ENCODE results near the gene CHMP2B.

CHMP2B gene, protein sequence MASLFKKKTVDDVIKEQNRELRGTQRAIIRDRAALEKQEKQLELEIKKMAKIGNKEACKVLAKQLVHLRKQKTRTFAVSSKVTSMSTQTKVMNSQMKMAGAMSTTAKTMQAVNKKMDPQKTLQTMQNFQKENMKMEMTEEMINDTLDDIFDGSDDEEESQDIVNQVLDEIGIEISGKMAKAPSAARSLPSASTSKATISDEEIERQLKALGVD

DNA sequence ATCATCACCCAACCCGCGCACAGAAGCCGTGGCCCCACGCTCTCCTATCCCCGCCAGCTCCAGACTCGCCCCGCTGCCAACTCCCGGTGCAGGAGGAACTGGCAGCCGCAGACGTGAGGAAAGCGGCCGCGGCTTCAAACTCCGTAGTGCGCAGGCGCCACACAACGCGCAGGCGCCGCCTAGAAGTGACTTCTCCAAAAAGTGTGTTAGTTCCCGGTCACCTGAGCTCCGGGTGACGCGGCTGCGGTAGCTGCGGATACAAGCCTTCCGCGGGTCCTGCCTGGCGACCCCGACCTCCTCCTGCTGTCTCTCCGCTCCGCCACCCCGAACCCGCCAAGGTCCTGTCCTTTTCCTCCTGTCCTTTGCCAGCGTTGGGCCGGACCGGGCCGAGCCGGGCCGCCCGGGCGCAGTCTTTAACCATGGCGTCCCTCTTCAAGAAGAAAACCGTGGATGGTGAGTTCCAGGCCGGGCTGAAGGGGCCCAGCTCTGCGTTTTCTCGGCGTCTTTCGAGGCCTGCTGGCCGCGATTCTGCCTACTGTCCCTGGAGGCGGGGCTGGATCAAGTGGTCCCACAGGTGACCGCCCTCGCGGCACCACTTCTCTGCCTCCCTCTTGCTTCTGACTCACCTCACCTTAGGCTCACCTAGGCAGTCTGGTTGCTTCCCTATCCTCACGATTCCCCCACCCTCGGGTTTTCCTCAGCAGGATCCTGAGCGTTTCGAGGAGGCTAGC lies at the start of gene CHMP2B:
Gene CHMP2B (plus strand): TSS at position 206 of the 731 bp plus-strand sequence. CDS start 214 bp downstream, at position 420.
- peak; percentile 96 for DNase-seq (ENCODE audit: low spot score)

DNA sequence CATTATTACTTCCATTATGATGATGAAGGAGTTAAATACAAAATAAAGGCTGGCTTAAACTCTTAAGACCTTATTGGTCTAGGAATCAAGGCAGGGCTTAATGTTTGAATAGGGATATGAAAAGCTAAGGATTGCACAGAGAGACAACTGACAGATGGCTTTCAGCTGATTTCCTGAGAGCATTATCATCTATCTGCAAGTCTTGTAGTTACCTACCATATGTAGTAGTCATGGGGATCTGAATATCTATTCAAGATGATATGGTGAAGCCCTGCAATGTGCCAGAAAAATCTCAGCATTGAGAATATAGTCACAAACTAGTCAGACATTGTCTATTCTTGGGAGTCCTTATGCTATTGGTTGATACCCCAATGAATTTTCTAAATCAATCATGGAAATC lies 47.5 kb upstream of the CHMP2B start:
- DNase-seq (ENCODE audit: low spot score): no peak

DNA sequence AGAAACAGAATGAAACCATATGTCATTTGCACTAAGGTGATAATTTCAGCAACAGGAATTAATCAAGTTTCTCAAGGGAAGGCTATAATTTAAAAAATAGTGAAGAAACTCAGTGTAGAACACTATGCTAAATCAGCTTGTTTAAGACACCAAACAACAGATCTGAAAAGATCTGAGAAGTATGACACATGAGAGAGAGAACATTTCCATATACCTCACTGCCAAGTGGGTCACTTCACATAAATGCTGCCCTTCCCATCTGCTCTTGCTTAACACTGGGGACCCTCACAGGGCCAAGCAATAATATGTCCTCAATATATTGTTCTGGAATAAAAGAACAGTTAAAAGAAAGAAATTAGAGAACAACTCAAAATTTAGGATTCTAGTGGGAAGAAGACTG lies 45.6 kb upstream of the CHMP2B start:
- no peak for DNase-seq (ENCODE audit: low spot score)

DNA sequence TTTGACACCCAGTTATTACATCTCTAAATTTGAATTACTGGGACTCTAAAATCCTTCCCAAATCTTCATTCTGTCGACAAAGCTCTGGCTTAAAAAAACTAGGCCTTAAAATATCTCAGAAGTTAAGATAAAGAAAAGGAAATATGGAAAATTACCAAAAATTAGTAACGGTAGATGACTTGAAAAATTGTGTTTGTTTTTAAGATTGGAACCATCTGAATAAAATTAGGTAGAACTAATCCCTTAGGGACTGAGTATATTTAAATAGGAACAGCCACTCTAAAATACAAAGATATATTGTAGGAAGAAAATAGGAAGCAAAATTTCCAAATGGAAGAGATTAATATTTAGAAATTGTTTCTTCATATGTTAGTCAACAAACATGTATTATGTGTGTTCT lies 45.1 kb upstream of the CHMP2B start:
- DNase-seq (ENCODE audit: low spot score): no peak

DNA sequence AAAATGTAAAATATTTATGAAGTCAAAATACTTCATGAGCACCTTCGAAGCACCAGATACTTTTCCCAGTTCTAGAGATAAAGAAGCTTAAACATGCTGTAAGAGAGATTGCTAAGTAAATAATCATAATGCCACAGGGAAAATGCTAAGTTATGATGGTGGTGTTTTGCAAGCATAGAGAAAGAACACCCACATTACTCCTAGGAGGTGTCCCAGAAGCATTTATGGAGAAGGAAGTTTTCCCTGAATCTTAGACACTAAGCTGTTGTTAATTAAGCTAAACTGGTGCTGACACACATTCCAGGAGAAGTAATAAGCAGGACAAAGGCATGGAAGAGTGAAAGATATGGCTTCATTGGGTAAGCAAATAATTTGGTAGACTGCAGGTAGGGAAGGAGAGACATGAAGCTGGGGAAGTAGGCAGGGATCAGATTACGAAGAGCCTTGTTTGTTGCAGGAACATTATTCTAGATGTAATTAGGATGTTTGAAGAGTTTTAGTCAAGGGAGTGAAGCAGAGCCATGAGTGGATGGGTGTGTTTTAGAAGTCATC lies 40.4 kb upstream of the CHMP2B start:
- no peak for DNase-seq (ENCODE audit: low spot score)

DNA sequence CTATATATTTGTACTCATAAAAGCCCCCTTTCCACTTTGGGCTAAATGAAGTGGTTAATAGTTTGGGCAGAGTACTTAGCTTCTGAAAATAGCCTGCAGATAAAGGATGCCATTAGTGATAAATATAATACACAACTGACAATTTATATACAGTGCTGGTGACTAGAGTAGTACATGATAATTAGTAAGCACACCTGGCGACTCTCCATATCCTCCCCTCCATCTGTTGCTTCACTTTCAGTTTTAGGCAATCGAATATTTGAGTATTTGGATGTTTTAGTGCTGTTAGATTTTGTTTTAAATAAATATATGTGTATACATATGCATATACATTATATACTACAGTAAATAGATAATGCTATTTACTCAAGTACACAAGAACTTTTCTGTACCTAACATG lies 35.9 kb upstream of the CHMP2B start:
- no peak for DNase-seq (ENCODE audit: low spot score)

DNA sequence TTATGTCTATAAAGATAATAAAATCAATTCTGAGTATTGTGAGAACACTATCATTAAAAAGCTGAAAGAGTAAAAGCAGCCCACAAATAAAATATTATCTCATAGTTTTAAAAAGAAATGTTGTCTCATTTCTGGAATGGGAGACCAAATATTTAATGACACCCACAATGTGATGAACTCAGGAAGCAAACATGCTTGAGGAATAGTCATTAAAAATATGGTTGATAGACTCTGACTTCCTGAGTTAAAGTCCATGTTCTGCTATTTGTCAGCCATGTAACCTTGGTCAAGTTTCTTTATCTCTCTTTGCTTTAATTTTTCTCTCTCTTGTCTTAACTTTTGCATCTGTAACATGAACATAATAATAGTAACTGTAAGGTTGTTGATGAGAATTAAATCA lies 35.5 kb upstream of the CHMP2B start:
- peak; percentile 33 for DNase-seq (ENCODE audit: low spot score)

DNA sequence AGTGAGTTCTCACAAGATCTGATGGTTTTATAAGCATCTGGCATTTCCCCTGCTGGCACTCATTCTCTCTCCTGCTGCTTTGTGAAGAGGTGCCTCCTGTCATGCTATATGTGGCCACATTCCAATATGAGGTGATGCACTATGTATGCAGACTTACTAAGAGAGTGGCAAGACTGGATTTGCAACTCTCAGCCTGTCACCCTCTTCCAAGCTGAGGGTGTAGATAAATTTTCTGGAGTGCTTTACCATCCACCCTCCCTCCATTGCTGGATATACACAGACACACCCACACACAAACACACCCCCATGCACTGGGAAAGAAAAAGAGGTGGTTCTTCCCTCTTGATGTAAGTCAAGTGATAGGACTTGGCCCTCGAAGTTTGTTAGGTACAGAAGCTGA lies 30.2 kb upstream of the CHMP2B start:
- DNase-seq (ENCODE audit: low spot score): no peak

DNA sequence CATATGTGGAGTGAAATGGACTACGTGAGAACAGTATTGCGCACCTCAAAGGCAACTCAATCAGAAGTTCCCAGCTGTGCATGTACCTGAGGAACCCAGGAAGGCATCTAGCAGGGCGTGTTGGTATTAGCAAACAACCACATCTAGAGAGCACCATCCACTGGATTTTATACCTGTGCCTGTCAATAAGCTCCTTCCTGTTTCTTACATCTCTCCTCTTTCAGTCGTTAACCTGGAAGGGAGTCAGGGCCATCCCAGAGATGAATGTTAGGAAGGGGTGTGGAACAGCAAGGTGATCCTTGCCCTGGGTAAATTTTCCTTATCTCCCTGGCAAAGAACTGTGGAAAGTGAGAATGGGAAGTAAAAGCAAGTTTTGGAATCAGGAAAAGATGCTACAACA lies 29.6 kb upstream of the CHMP2B start:
- no peak for DNase-seq (ENCODE audit: low spot score)

DNA sequence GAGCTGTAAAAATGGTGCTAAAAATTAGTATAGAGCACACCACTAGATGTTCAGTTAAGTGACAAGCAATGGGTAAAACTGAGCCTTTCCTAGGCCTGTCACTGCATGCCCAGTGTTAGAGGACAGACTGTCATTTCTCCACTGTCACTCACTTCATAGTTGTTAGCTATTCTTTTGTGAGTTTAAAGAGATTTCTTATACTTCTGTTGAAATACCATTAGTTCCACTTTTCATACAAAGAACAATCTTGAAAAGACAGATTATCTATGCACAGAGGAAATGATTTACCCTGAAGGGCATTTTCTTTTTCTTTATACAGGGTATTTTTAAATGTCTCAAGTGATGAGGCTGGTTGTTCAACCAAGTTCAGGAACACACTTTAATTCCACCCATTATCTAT lies 28.3 kb upstream of the CHMP2B start:
- DNase-seq (ENCODE audit: low spot score): no peak

DNA sequence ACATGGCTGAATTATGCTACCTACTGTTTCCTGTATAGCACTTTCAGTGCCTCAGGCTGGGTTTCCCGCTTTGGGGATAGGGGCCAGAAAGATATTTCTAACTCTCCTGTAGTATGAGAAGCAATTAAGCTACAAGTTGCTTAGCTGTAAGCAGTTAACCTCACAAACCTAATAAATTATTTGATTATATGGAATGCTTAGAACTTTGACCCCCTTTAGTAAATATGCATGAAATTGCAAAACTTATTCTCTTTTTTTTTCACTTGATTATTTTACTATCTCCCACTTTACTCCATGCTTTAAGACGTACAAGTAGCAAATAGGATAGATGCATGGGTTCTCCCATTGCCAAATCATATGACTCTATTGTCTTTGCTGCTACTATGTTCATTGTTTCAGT lies 27.5 kb upstream of the CHMP2B start:
- no peak for DNase-seq (ENCODE audit: low spot score)

DNA sequence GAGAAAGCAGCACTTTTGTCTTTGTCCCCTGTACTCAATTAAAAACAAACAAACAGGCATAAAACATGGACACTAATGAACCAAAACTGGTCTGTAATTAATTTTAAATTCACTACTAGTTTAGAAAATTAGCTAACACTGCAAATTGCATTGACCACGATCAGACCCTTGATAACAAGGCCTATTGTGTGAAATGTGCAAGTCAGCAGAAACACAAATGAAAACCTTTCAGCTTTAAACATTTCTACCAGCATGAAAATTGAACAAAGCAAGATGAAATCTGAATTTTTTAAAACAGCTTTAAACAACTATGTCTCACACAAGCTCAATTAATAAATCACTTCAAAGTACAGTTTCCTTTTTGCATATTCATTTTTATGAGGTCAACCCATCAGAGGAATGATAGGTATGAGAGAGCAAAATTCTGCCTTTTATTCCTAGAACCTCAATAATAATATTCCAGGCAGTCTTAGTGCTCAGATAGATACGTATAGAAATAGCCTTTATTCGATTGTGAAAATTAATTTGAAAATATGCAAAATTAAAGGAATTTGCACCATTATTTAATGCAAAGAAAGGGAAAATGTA lies 27.0 kb upstream of the CHMP2B start:
- no peak for DNase-seq (ENCODE audit: low spot score)

DNA sequence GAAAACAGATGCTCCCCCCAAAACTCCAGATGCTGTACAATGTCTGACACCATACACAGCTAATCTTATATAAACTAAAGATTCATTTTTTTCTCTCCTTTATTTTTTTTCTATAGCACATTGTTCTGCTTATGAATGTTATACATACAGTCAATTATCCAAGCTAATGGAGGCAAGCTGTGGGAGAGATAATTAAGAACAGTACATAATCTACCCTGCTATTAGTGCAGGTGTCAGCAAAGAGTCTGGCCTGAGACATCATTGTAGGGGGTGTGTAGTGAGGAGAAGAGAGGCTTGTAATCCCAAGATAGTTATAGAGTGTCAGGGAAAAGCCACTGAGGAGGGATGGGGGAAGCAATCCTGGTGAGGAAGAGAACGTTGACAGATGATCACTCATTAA lies 25.4 kb upstream of the CHMP2B start:
- DNase-seq (ENCODE audit: low spot score): no peak

DNA sequence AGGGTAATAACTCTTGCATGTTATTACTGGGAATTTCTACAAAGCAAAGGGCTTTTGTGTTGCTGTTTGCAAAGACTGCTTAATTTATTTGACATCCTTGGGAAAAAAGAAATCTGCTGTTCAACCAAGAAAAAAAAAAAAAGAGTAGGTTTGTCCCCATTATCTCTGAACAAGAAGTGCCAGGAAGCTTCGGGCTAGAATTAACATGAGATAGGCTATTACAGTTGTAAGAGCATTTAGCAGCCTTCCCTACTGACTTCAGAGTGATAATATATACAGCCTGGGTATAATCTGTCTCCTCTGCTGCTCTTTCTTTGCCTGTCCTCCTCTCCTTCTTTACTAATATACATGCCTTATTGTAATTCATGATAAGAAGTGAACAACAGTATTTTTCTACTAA lies 23.3 kb upstream of the CHMP2B start:
- DNase-seq (ENCODE audit: low spot score): no peak

DNA sequence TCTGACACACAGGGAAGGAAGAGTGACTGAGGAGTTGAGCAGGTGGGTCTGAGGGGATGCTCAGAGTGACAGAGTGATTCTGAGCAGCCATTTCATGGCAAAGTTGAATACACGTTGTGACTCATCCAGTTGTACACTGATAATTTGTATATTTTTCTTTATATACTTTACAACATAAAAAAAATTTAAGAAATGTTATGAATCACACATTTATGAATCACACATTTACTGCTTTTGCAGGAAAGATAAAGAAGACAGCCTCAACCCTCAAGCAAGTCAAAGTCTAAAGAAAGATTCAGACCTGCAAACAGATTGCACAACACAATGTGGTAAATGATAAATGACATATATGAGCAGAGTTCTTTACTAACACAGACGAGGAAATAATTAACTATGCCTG lies 21.0 kb upstream of the CHMP2B start:
- DNase-seq (ENCODE audit: low spot score): peak; percentile 30

DNA sequence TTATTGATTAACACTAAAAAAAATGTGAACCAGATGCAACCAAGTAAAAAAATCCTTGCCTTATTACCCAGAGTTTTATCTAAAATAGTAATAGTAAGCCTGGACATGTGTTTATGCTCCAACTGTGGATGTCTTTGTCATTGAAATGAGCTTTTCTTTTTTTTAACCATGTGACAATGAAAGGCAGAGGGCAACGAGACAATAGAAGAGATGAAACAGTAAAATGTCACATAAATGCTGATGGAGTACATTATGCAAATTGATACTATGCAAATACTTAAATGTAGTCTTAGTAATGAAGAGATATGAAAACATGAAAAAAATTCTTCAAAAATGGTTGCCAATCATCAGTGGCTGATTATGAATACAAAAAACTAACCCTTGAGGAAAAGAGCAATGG lies 20.5 kb upstream of the CHMP2B start:
- DNase-seq (ENCODE audit: low spot score): no peak

DNA sequence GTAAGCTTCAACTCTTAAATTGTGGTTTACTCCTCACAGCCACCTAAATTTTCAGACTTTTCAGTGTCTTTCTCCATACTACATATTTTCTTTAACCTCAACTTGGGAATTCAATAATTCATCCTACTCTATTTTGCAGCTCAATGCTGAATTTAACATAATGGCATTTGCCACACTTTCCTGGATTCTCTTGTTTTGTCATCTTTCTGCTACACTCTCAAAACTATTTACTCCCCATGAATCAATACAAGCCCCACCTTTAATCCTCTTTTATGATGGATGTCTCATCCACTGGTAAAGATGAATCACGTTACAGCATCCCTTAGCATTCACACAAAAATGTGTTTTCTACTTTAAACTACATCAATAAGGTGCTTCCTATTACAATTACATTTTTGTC lies 19.6 kb upstream of the CHMP2B start:
- DNase-seq (ENCODE audit: low spot score): peak; percentile 26

DNA sequence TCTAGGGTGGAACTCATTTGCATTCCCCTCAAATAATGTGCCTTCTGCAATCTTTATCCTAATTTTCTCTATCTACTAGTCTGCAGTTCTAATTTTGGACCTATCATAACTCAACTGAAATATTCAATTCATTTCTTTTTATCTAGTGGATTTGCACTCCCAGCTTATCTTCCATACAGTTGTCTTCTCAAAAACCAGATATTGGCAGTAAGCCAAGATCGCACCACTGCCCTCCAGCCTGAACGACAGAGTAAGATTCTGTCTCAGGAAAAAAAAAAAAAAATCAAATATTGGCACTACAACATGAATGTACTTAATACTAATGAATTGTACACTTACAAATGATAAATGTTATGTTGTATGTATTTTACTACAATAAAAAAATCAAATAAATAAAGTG lies 18.0 kb upstream of the CHMP2B start:
- DNase-seq (ENCODE audit: low spot score): no peak

DNA sequence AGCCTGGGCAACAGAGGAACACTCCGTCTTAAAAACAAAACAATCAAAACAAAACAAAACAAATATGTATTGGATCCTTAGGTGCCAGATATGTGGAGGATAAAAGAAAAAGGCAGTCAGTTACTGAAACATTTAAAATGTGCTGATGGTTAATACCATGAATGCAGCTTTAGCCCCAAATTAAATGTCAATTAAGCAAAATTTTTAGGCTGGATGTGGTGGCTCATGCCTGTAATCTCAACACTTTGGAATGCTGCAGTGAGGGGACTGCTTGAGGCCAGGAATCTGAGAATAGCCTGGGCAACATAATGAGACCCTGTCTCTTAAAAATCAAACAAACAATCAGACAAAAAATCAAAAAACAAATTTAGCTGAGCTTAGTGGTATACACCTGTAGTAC lies 8.5 kb upstream of the CHMP2B start:
- DNase-seq (ENCODE audit: low spot score): no peak

DNA sequence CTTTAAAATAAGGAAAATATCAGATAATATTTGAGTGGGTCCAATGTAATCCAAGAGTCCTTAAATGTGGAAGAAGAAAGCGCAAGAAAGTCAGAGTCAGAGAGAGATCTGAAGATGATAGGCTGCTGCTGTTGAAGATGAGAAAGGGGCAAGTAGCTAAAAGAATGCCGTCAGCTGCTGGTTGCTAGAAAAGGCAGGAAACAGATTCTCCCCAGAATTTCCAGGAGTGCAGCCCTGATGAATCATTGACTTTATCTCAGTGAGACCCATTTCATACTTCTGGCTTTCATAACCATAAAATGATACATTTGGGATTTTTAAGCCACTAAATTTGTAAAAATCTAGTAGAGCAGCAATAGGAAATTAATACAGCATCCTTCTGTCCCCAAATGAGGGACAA lies 7.5 kb upstream of the CHMP2B start:
- no peak for DNase-seq (ENCODE audit: low spot score)

DNA sequence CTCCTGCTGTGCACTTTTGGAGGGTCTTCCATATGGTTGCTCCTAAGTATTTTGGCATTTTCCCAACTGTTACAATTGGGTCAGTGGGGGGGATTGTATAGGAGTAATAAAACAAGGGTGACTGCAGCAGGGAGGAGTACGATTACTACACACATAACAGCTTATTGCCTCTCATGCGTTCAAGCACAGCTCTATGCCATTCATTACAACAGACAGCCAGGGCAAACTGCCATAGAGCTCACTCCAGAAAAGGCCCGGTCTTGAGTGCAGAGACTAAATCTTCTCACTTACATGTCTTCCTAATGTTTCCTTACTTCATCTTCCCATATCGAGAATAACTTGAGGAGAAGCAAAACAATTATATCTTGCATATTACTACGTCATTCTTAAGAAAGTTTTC lies 1.4 kb upstream of the CHMP2B start:
- no peak for DNase-seq (ENCODE audit: low spot score)

DNA sequence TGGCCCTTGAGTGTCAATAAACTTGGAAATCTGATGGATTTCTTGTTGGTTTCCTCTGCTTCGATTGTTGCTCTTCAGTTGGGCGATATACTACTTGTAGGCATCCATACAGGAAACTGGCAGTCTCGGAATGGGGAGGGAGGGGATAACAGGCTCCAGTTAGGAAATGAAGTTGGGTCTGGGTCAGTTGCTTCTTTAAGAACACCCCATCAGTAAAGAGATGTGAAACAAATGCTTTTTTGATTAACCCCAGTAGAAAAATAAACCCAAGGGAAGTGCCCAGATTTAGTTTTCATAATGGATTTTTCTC lies 681 bp downstream of the CHMP2B start:
- DNase-seq (ENCODE audit: low spot score): no peak

DNA sequence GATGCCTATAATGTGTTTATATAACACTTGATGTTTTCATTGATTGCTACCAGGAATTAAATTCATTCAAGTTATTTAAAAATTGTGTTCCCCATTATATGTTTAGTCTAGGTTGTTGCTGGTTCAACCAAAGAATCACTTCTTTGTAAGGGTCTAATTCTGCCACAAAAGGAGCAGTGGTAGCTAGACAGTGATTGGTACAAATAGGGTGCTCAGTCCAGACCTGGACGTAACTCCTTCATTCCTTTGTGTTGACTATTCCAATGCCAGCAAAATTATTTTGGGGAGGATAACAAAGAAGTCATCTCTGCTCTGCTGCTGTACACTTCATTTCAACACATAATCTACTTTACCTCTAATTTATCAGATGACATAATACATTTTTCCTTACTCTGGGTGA lies 1.2 kb downstream of the CHMP2B start:
- DNase-seq (ENCODE audit: low spot score): peak; percentile 52

DNA sequence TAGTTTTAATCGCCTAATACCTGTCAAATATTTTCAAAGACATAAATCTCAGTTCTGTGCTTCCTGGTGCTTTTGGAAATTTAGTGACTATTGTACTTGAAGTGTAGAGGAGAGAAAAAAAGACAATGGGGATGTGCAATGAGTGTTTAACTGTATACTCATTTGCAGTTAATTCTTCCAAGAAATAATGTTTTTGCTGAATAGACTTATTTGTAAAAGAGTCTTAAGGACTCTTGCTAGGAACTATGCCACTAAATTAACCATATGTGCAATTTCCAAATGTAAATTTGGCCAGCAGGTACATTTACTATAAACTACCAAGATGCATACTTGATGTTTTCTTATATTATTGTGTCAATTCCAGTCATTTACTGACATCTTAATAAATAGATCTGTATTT lies 2.0 kb downstream of the CHMP2B start:
- no peak for DNase-seq (ENCODE audit: low spot score)

All from AG20443 (cell line).